ENCODE results near the gene CHKB. TPM values are rescaled to one million over a fixed set of nuclear protein-coding genes. Genes with fewer than 3 reads are reported as not detected.

The CHKB gene
- total RNA-seq, 1 experiment from 2014 or later = 42.1 TPM

DNA sequence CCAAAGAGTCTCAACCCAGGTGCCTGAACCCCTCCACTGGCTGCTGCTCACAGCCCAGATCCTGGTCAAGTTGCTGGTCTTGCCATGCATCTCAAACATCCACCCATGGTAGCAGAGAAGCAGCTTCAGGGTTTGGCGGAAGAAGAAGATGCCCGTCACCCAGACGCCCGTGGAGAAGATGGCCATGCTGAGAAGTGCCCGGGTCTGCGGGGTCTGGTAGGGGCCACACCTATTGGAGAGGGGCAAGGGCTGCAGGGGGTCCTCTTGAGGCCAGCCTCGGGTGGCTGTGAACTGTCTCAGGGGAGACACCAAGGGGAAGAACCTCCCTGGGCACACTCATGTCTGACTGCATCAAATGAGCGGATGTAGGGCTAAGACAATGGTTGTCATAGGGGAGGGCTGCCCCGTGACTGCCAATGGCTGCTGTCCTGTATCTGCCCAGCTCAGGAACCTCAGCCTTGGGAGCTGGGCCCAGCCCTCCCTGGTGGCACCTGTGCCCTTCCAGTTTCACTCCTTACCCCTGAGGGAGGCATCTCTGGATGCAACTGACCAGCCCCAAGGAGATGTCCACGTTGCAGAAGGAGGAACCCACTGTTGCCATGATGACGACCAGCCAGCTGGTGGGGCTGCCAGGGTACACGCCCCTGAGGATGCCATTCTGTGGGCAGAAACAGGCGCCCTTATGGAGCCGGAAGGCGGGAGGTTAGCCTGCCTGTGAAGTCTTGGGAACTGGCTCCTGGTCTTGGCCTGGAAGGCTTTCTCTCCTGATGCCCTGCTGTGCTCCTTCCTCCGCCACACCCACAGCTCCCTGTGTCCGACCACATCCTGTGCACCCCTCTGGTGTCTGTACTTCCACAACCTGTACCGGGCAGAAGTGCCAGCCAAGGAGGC, 5.6 kb downstream of the CHKB start:
- peaks cover 4% of the 10 kb centered on the region for H3K36me3 ChIP-seq (replicated peaks; ENCODE audit: control insufficient read depth, insufficient read depth, low read length)
- DNase-seq = peak; percentile 37
- no peak overlapping the region for H3K4me3 ChIP-seq (ENCODE audit: insufficient read depth, low read depth, low read length)
- no peaks in the 10 kb centered on the region for H3K27me3 ChIP-seq (ENCODE audit: control insufficient read depth, insufficient read depth, low read length)

DNA sequence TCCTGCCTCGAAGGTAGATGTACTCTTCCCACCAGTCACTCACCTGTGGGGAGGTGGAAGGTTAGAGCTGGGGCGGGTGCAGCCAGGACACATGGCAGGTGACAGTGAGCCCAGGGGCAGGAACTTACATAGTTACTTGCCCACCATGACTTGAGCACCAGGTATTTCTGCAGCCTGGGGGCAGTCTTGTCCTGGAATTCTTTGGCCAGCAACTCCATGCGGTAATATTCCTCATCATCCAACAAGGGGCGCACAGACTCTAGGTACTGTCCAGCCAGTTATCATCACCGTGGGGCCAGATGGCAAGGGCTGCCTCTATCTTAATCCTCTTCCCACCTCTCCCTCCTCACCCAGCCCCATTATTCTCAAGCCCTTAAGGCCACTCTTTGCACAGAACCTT, 6.6 kb downstream of the CHKB start:
- peaks cover 4% of the 10 kb centered on the region for H3K36me3 ChIP-seq (replicated peaks; ENCODE audit: control insufficient read depth, insufficient read depth, low read length)
- no peak overlapping the region for H3K4me3 ChIP-seq (ENCODE audit: insufficient read depth, low read depth, low read length)
- no peaks in the 10 kb centered on the region for H3K27me3 ChIP-seq (ENCODE audit: control insufficient read depth, insufficient read depth, low read length)
- peak; percentile 74 for DNase-seq

DNA sequence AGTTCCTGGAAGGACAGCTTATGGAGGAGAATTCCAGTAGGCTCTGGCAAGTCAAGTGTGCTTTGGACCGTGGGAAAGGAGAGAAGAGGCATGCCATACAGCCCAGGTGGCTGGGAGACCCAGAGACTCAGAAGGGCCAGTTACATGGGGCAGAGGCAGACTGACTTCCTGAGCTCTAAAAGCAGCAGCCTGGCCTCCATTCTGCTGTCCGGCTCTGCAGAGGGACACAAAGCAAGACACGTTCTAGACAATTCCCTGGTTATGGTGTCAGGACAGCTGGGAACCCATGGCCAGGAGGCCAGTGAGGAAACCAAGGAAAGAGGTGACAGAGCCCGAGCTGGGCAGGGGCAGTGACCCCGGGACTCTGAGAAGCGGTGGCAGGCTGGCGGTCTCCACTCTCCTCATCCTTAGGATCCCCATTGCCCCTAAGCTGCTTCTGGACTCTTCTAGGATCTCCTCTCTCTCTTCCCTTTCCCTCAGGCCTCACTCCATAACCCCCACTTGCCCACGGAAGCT, 7.2 kb downstream of the CHKB start:
- peak; percentile 25 for DNase-seq
- H3K4me3 ChIP-seq (ENCODE audit: insufficient read depth, low read depth, low read length) = no peak overlapping the region
- H3K27me3 ChIP-seq (ENCODE audit: control insufficient read depth, insufficient read depth, low read length) = no peaks in the 10 kb centered on the region
- H3K36me3 ChIP-seq (replicated peaks; ENCODE audit: control insufficient read depth, insufficient read depth, low read length) = peaks cover 3% of the 10 kb centered on the region

- Histone ChIP-seq H3K27me3 (ENCODE audit: control insufficient read depth, insufficient read depth, low read length) (no peaks in the 10 kb centered on the region), H3K36me3 (replicated peaks; ENCODE audit: control insufficient read depth, insufficient read depth, low read length) (no peaks in the 10 kb centered on the region; the same call in 1 of the 2 replicates), H3K4me3 (ENCODE audit: insufficient read depth, low read depth, low read length) (no peak overlapping the region)
Measured at GRCh38 chr22:50574383-50574755, 8.3 kb downstream of the CHKB start.

GRCh38 chr22:50573491-50574382, 8.9 kb downstream of the CHKB start:
- DNase-seq = peak; percentile 46
- Histone ChIP-seq H3K27me3 (ENCODE audit: control insufficient read depth, insufficient read depth, low read length) (no peaks in the 10 kb centered on the region), H3K4me3 (ENCODE audit: insufficient read depth, low read depth, low read length) (no peak overlapping the region), H3K36me3 (replicated peaks; ENCODE audit: control insufficient read depth, insufficient read depth, low read length) (no peaks in the 10 kb centered on the region; the same call in 1 of the 2 replicates)

More at GRCh38 chr22:50574383-50574755, 8.3 kb downstream of the CHKB start:
- DNase-seq = peak; percentile 32

DNA sequence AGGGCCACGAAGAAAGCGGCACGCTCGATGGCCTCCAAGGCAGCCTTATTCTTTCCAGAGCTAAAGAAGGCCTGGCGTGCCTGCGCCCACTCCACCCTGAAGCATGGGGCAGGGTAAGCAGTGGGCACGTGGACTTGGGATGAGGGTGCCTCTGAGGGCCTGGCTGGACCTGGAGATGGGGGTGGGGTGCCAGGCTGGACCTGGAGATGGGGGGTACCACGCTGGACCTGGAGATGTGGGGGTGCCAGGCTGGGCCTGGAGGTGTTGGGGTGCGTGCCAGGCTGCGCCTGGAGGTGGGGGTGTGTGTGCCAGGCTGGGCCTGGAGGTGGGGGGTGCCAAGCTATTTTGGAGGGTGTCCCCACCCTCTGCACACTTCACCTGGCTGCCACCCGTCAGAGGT, 9.7 kb downstream of the CHKB start:
- Histone ChIP-seq H3K36me3 (replicated peaks; ENCODE audit: control insufficient read depth, insufficient read depth, low read length) (no peaks in the 10 kb centered on the region; the same call in 1 of the 2 replicates), H3K27me3 (ENCODE audit: control insufficient read depth, insufficient read depth, low read length) (no peaks in the 10 kb centered on the region), H3K4me3 (ENCODE audit: insufficient read depth, low read depth, low read length) (no peak overlapping the region)
- peak; percentile 36 for DNase-seq

DNA sequence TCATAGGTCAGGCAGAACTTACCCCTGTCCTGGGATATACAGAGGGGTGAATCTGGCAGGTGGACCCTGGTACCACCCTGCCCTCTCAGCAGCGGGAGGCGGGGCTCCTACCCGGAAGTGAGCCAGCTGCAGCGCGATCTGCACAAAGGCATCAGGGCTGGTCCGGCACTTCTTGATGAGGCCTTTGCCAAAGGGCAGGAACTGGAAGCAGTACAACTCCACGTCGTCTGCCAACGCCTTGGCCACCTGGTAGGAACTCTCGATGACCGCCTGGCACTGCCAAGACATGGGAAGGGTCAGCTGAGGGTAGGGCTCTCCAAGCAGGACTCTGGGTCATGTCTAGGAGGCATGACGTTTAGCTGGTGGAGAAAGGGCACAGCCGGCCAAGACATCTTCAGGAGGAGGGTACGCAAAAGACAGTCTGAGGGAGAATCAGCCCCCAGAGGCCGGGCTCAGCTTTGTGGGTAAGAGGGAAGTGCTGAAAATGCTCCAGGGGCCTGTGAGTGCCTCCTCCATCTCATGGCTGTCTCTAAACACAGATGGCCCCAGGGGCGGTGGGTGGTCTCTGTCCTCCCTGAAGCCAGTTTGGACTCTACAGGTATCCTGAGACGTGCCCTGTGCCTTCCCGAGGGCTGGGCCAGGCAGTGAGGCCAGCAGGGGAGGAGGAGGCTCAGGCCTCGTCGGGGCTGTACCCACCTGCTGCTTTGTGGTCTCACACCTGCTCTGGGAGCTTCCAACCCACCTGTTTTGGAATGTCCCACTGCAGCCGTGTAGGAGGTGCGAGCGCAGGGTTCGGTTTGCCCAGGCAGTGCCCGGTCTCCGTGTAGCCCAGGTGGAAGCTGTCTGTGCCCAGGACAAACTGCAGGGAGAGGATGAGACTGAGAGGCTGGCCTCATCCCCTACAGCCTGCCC, 11.1 kb downstream of the CHKB start:
- DNase-seq = peak; percentile 40

DNA sequence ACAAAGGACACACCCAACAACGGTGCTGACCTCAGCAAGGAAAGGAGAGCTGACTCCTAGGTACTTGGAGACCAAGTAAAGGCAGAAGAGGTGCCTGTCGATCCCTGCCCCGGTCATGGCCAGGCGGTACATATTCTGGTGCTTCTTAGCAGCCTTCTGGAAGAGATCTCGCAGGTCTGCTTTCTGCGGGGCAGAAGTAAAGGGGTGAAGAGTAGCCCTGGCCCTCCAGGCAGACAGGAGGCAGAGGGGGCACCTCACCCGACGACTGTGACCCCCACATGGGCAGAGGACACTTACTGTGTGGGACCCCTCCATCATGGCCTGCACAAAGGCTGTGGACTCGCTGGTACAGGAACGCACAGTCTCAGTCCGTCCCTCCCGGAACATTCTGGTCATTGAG, 11.8 kb downstream of the CHKB start:
- no peaks in the 10 kb centered on the region; the same call in 1 of the 2 replicates for H3K36me3 ChIP-seq (replicated peaks; ENCODE audit: control insufficient read depth, insufficient read depth, low read length)
- H3K4me3 ChIP-seq (ENCODE audit: insufficient read depth, low read depth, low read length) = no peak overlapping the region
- no peaks in the 10 kb centered on the region for H3K27me3 ChIP-seq (ENCODE audit: control insufficient read depth, insufficient read depth, low read length)
- peak; percentile 39 for DNase-seq

More for the DNA sequence above, 11.1 kb downstream of the CHKB start:
- Histone ChIP-seq H3K36me3 (replicated peaks; ENCODE audit: control insufficient read depth, insufficient read depth, low read length) (no peaks in the 10 kb centered on the region; the same call in 1 of the 2 replicates), H3K4me3 (ENCODE audit: insufficient read depth, low read depth, low read length) (no peak overlapping the region), H3K27me3 (ENCODE audit: control insufficient read depth, insufficient read depth, low read length) (no peaks in the 10 kb centered on the region)

GRCh38 chr22:50569896-50570535, 12.6 kb downstream of the CHKB start:
- Histone ChIP-seq H3K4me3 (ENCODE audit: insufficient read depth, low read depth, low read length) (no peak overlapping the region), H3K27me3 (ENCODE audit: control insufficient read depth, insufficient read depth, low read length) (peaks cover under 1% of the 10 kb centered on the region; the same call in 1 of the 2 replicates), H3K36me3 (replicated peaks; ENCODE audit: control insufficient read depth, insufficient read depth, low read length) (no peaks in the 10 kb centered on the region; the same call in 1 of the 2 replicates)
- DNase-seq = peak; percentile 37

DNA sequence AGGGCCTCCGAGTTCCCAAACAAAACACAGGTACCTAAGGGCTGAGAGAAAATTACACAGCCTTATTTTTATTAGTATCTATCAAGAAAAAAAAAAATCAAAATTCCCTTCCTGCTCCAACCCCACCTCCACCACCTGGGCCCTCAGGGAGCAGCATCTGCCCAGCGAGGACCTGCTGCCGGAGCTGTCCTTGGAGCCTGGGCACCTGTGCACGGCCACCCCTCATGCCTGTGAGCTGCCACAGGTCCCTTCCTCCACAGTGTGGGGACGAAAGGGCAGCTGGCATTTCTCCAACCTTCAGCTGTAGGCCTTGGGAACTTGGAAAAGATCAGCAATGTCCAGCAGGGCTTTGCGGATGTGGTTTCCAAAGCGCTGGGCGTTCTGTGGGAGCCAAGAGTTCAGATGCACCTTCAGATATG, 13.6 kb downstream of the CHKB start:
- peak; percentile 23 for DNase-seq
- Histone ChIP-seq H3K36me3 (replicated peaks; ENCODE audit: control insufficient read depth, insufficient read depth, low read length) (no peaks in the 10 kb centered on the region; the same call in 1 of the 2 replicates), H3K27me3 (ENCODE audit: control insufficient read depth, insufficient read depth, low read length) (peaks cover 8% of the 10 kb centered on the region; the same call in 1 of the 2 replicates), H3K4me3 (ENCODE audit: insufficient read depth, low read depth, low read length) (no peak overlapping the region)

- Histone ChIP-seq H3K4me3 (ENCODE audit: insufficient read depth, low read depth, low read length) (no peak overlapping the region), H3K27me3 (ENCODE audit: control insufficient read depth, insufficient read depth, low read length) (peaks cover 10% of the 10 kb centered on the region), H3K36me3 (replicated peaks; ENCODE audit: control insufficient read depth, insufficient read depth, low read length) (no peaks in the 10 kb centered on the region; the same call in 1 of the 2 replicates)
- peak; percentile 26 for DNase-seq
Measured at GRCh38 chr22:50568626-50569025, 14.0 kb downstream of the CHKB start.

GRCh38 chr22:50567721-50568252, 14.9 kb downstream of the CHKB start:
- Histone ChIP-seq H3K4me3 (ENCODE audit: insufficient read depth, low read depth, low read length) (no peak overlapping the region), H3K27me3 (ENCODE audit: control insufficient read depth, insufficient read depth, low read length) (peaks cover 17% of the 10 kb centered on the region), H3K36me3 (replicated peaks; ENCODE audit: control insufficient read depth, insufficient read depth, low read length) (no peaks in the 10 kb centered on the region; the same call in 1 of the 2 replicates)
- DNase-seq = peak; percentile 22

- H3K36me3 ChIP-seq (replicated peaks; ENCODE audit: control insufficient read depth, insufficient read depth, low read length) = no peaks in the 10 kb centered on the region; the same call in 1 of the 2 replicates
- no peak for DNase-seq
- H3K4me3 ChIP-seq (ENCODE audit: insufficient read depth, low read depth, low read length) = no peak overlapping the region
- peaks cover 20% of the 10 kb centered on the region for H3K27me3 ChIP-seq (ENCODE audit: control insufficient read depth, insufficient read depth, low read length)
Measured at GRCh38 chr22:50564289-50564688, 18.4 kb downstream of the CHKB start.
